Neural cell (in vitro differentiated cells): Measurements from ENCODE around the gene CGNL1.

Experiments
- EP300 ChIP-seq: fragments of 450-650 bp; conservative IDR thresholded peaks from 2 replicates; pipeline ENCODE4 v1.6.1; 2014; ENCODE audit warnings: antibody characterized with exemption, mild to moderate bottlenecking, moderate library complexity; ENCODE audit not compliant: poor library complexity, severe bottlenecking
- SMC3 ChIP-seq: fragments of 450-650 bp; conservative IDR thresholded peaks from 2 replicates; pipeline ENCODE4 v1.6.1; 2014; ENCODE audit warnings: antibody characterized with exemption, mild to moderate bottlenecking, moderate library complexity; ENCODE audit not compliant: poor library complexity
- TF ChIP-seq, protein P1 (sequence below): fragments of 450-650 bp; IDR thresholded peaks from 2 replicates; pipeline ENCODE4 v1.5.1; 2014; ENCODE audit warnings: antibody characterized with exemption, mild to moderate bottlenecking, moderate library complexity; ENCODE audit not compliant: poor library complexity, severe bottlenecking

DNA sequence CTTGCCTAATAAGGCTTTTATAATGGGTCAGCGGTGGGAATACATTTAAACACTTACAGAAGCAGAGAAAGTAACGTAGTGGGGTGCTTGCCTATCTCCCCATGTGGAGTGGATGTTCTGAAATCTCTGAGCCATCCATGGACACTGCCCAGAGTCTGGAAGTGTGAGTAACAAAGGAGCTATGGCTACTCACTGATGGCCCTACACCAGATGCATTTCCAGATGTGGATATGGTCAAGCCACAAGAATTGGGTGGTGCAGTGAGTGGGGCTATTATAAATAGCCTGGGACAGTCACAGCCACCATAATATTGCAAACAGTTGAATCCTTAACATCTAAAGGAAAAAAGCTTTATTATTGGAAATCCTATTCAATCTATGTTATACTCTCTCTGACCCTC lies 96.6 kb downstream of the CGNL1 start:
- TF ChIP-seq, protein P1, sequence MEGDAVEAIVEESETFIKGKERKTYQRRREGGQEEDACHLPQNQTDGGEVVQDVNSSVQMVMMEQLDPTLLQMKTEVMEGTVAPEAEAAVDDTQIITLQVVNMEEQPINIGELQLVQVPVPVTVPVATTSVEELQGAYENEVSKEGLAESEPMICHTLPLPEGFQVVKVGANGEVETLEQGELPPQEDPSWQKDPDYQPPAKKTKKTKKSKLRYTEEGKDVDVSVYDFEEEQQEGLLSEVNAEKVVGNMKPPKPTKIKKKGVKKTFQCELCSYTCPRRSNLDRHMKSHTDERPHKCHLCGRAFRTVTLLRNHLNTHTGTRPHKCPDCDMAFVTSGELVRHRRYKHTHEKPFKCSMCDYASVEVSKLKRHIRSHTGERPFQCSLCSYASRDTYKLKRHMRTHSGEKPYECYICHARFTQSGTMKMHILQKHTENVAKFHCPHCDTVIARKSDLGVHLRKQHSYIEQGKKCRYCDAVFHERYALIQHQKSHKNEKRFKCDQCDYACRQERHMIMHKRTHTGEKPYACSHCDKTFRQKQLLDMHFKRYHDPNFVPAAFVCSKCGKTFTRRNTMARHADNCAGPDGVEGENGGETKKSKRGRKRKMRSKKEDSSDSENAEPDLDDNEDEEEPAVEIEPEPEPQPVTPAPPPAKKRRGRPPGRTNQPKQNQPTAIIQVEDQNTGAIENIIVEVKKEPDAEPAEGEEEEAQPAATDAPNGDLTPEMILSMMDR: no peak
- TF ChIP-seq EP300 (no peak), SMC3 (no peak)
